K562 (cell line): Measurements from ENCODE around the gene TPK1. TPM values are rescaled to one million over a fixed set of nuclear protein-coding genes. Genes with fewer than 3 reads are reported as not detected.

Experiments
- ATAC-seq: fragments of 200-7000 bp; cut with Tn5 transposase; 3 replicates; pipeline ENCODE4 v1.9.1; 2020; ENCODE audit warnings: moderate library complexity
- BruUV-seq: library from RNA; stranded (reverse); fragments of 400-500 nt; replicated peaks from 2 replicates; lab custom pipeline; 2021; lab: Mats Ljungman, UMichigan
- CTCF ChIA-PET: fragments of 300-600 bp; formaldehyde crosslinking; extraction: SDS; loops from one replicate; lab custom pipeline; 2021; ENCODE audit warnings: low intra/inter-chr PET ratio; lab: Yijun Ruan, JAX
- POLR2A ChIA-PET: fragments of 300-600, 350-650 bp; sonication (Branson Sonifier 250); formaldehyde crosslinking; extraction: SDS; loops from one replicate; lab custom pipeline; 2021; ENCODE audit warnings: antibody characterized with exemption, inconsistent platforms; lab: Yijun Ruan, JAX
- DNase-seq, 4 experiments: peaks; one replicate each; pipeline versions ENCODE4 v3.0.0 to v3.0.0-alpha.2; 2011 to 2018; ENCODE audit warnings: low spot score in 3 of 4, mixed read lengths in 3 of 4; ENCODE audit errors: extremely low read depth in 1 of 4
- FAIRE-seq: peaks from 2 replicates; lab custom pipeline; 2011; peaks lifted over from hg19 to GRCh38; lab: Jason Lieb, UNC
- H2AFZ ChIP-seq: 2 replicates; pipeline ENCODE4 v1.6.0; 2011; ENCODE audit warnings: low read depth, low read length, control low read depth, inconsistent platforms
- H3K27ac ChIP-seq: fragments of 200-600 bp; 3 replicates; pipeline ENCODE4 v1.8.0; 2011; ENCODE audit warnings: low read depth, mild to moderate bottlenecking, control low read depth, inconsistent platforms, low read length, moderate library complexity, mixed read lengths; ENCODE audit errors: extremely low read depth
- H3K27me3 ChIP-seq, 2 experiments: fragments of 300-600 bp in 1 of 2; 2 replicates in 1 of 2; 3 replicates in 1 of 2; pipeline versions ENCODE4 v1.6.0 to v1.8.0; 2011; ENCODE audit warnings: inconsistent platforms in 2 of 2, low read length in 2 of 2, mild to moderate bottlenecking in 1 of 2, mixed read lengths in 1 of 2, moderate library complexity in 1 of 2; ENCODE audit not compliant: control insufficient read depth in 2 of 2, insufficient read depth in 2 of 2
- H3K36me3 ChIP-seq: fragments of 300-600 bp; 3 replicates; pipeline ENCODE4 v1.8.0; 2011; ENCODE audit warnings: mild to moderate bottlenecking, low read length, inconsistent platforms; ENCODE audit not compliant: control insufficient read depth, insufficient read depth
- H3K4me1 ChIP-seq, 2 experiments: fragments of 200-600 bp in 1 of 2; replicated peaks in 1 of 2; 2 replicates in 1 of 2; 3 replicates in 1 of 2; pipeline versions ENCODE4 v1.5.1 to v1.8.0; 2011; ENCODE audit warnings: inconsistent platforms in 2 of 2, low read length in 2 of 2, mild to moderate bottlenecking in 1 of 2, mixed read lengths in 1 of 2, moderate library complexity in 1 of 2; ENCODE audit not compliant: control insufficient read depth in 2 of 2, insufficient read depth in 2 of 2
- H3K4me2 ChIP-seq: 2 replicates; pipeline ENCODE4 v1.6.1; 2011; ENCODE audit warnings: low read length, control low read depth, inconsistent platforms, mixed read lengths; ENCODE audit not compliant: insufficient read depth
- H3K4me3 ChIP-seq: fragments of 200-600 bp; sonication (generic), shearing (Covaris generic); 2 replicates; pipeline ENCODE4 v1.5.1; 2016; ENCODE audit warnings: control low read depth, inconsistent platforms
- H3K79me2 ChIP-seq: fragments of 200-600 bp; 3 replicates; pipeline ENCODE4 v1.8.0; 2011; ENCODE audit warnings: low read length, inconsistent platforms; ENCODE audit not compliant: control insufficient read depth, insufficient read depth
- H3K9ac ChIP-seq, 2 experiments: 2 replicates each; pipeline versions ENCODE4 v1.6.0 to v1.6.1; 2011; ENCODE audit warnings: low read depth in 2 of 2, low read length in 2 of 2, control low read depth in 1 of 2, inconsistent platforms in 1 of 2, mild to moderate bottlenecking in 1 of 2, mixed read lengths in 1 of 2; ENCODE audit not compliant: insufficient read depth in 1 of 2
- H3K9me1 ChIP-seq: one replicate; pipeline ENCODE4 v1.6.0; 2011; ENCODE audit warnings: inconsistent platforms, mild to moderate bottlenecking, low read length, moderate library complexity; ENCODE audit not compliant: control insufficient read depth, insufficient read depth
- H3K9me3 ChIP-seq: replicated peaks from 2 replicates; pipeline ENCODE4 v1.5.1; 2011; ENCODE audit warnings: low read depth, low read length, inconsistent platforms; ENCODE audit not compliant: control insufficient read depth, insufficient read depth
- H4K20me1 ChIP-seq: replicated peaks from 2 replicates; pipeline ENCODE4 v1.6.1; 2011; ENCODE audit warnings: low read length, inconsistent platforms, mixed read lengths; ENCODE audit not compliant: control insufficient read depth, insufficient read depth
- HINFP ChIP-seq: fragments of 450-650 bp; conservative IDR thresholded peaks from 2 replicates; pipeline ENCODE4 v1.6.1; 2016; ENCODE audit warnings: missing genetic modification characterization, low read depth, mild to moderate bottlenecking, control low read depth, missing compliant biosample characterization
- NR2C2 ChIP-seq, 2 experiments: fragments of 200-800 bp in 1 of 2; sonication (Bioruptor generic) in 1 of 2; sonication (generic) in 1 of 2; formaldehyde crosslinking in 1 of 2; IDR thresholded peaks; 2 replicates each; pipeline versions ENCODE4 v1.6.1 to v1.8.0; 2016 to 2022; ENCODE audit warnings: mild to moderate bottlenecking in 1 of 2, missing compliant biosample characterization in 1 of 2, missing genetic modification characterization in 1 of 2, missing genetic modification reagents in 1 of 2
- OTX1 ChIP-seq: fragments of 450-650 bp; formaldehyde crosslinking; IDR thresholded peaks from 2 replicates; pipeline ENCODE4 v1.4.0; 2022; ENCODE audit warnings: mild to moderate bottlenecking
- PHB2 ChIP-seq: fragments of 450-650 bp; IDR thresholded peaks from 2 replicates; pipeline ENCODE4 v1.6.1; 2017; ENCODE audit warnings: low read depth
- PPARD ChIP-seq: fragments of 250-450 bp; sonication (Bioruptor Pico); IDR thresholded peaks from 2 replicates; pipeline ENCODE4 v1.8.0; 2022; ENCODE audit warnings: inconsistent platforms, mild to moderate bottlenecking, moderate library complexity
- SAP30 ChIP-seq: fragments of 200-600 bp; sonication (generic); IDR thresholded peaks from 2 replicates; pipeline ENCODE4 v1.6.1; 2012; ENCODE audit warnings: borderline replicate concordance, low read depth, mild to moderate bottlenecking, moderate library complexity, low read length, control low read depth, inconsistent platforms; ENCODE audit not compliant: insufficient read depth, poor library complexity, severe bottlenecking
- SRSF7 ChIP-seq: fragments of 200-400 bp; formaldehyde crosslinking; optimal IDR thresholded peaks from 2 replicates; pipeline ENCODE3; 2017; ENCODE audit warnings: mild to moderate bottlenecking, low read depth, low read length
- ZNF253 ChIP-seq: fragments of 250-450 bp; sonication (Bioruptor Pico); conservative IDR thresholded peaks from 2 replicates; pipeline ENCODE4 v1.6.1; 2021; ENCODE audit warnings: mild to moderate bottlenecking
- in situ Hi-C: fragments of 300-500 bp; cut with MboI; formaldehyde crosslinking; loops from 4 replicates; pipeline ENCODE4 v1.15.0; 2018; ENCODE audit warnings: inconsistent platforms, mixed read lengths
- intact Hi-C: fragments of 100-400 bp; cut with micrococcal nuclease; formaldehyde crosslinking; loops from 2 replicates; pipeline ENCODE4 v1.14.2; 2022
- polyA plus RNA-seq, 8 experiments: library from polyadenylated mRNA; depleted of rRNA in 4 of 8; stranded (reverse) in 5 of 8; unstranded in 3 of 8; fragments of >200 nt; fragmentation: Nextera tagmentation in 2 of 8; fragmentation: Illumina TruSeq in 1 of 8; extraction: Ambion mirVana in 2 of 8; extraction: Trizol in 1 of 8; gene quantifications; 2 replicates each; pipeline versions ENCODE4 v1.2.1 to v1.2.3, GENCODE V29; 2011 to 2014; ENCODE audit warnings: inconsistent platforms in 1 of 8, missing spikeins in 1 of 8
- total RNA-seq, 7 experiments: library from RNA; depleted of rRNA in 6 of 7; stranded (reverse); fragments of >200 nt in 6 of 7; fragmentation: Illumina TruSeq in 2 of 7; extraction: Trizol in 2 of 7; gene quantifications; 2 replicates each; pipeline versions ENCODE4 v1.2.1 to v1.2.3, GENCODE V29; 2011 to 2021; ENCODE audit warnings: low replicate concordance in 1 of 7
- TF ChIP-seq, protein P1 (sequence below): IDR thresholded peaks from 2 replicates; pipeline ENCODE4 v1.6.1; 2014; ENCODE audit warnings: antibody characterized with exemption
- TF ChIP-seq, protein P2 (sequence below), 3 experiments: IDR thresholded peaks in 2 of 3; conservative IDR thresholded peaks in 1 of 3; 2 replicates each; pipeline ENCODE4 v1.5.1; 2011 to 2012; ENCODE audit warnings: low read length in 3 of 3, mild to moderate bottlenecking in 3 of 3, control low read depth in 2 of 3, improper control_type of control experiment in 1 of 3, inconsistent platforms in 1 of 3, low read depth in 1 of 3, mixed read lengths in 1 of 3, moderate library complexity in 1 of 3; ENCODE audit not compliant: insufficient read depth in 2 of 3

Gene TPK1
- total and polyA plus RNA-seq, 9 of the 15 experiments (the other 6 are each of a cell fraction or from before 2014, with no cell fraction given): 5.1 to 16.2 (median 9.2) TPM

GRCh38 chr7:144470078-144470477, 365.8 kb downstream of the TPK1 start:
- Histone ChIP-seq H4K20me1 (no peaks in the 10 kb centered on the region), H3K27ac (no peak overlapping the region), H3K4me1 (no peaks in the 10 kb centered on the region), H3K4me3 (no peak overlapping the region), H3K79me2 (no peaks in the 10 kb centered on the region), H3K9ac (no peak overlapping the region), H3K36me3 (no peaks in the 10 kb centered on the region), H3K27me3 (no peaks in the 10 kb centered on the region), H3K4me2 (no peak overlapping the region), H3K9me1 (no peaks in the 10 kb centered on the region), H2AFZ (no peak overlapping the region), H3K9me3 (no peaks in the 10 kb centered on the region)
- CTCF ChIA-PET: no interaction called here
- ATAC-seq (no peak), FAIRE-seq (no peak), DNase-seq (no peak)
- BruUV-seq: no TSS peak
- intact Hi-C loops (no loop called here), in situ Hi-C loops (no loop called here)
- POLR2A ChIA-PET: no interaction called here
- TF ChIP-seq HINFP (tag) (no peak), OTX1 (CRISPR knock-in tag) (no peak), SRSF7 (no peak), NR2C2 (CRISPR knock-in tag; IDR thresholded peaks at IDR 0.05) (no peak), NR2C2 (tag; IDR thresholded peaks at IDR 0.05) (no peak), SAP30 (no peak), PHB2 (no peak), ZNF253 (no peak), PPARD (CRISPR knock-in tag) (no peak)
- TF ChIP-seq, protein P1, sequence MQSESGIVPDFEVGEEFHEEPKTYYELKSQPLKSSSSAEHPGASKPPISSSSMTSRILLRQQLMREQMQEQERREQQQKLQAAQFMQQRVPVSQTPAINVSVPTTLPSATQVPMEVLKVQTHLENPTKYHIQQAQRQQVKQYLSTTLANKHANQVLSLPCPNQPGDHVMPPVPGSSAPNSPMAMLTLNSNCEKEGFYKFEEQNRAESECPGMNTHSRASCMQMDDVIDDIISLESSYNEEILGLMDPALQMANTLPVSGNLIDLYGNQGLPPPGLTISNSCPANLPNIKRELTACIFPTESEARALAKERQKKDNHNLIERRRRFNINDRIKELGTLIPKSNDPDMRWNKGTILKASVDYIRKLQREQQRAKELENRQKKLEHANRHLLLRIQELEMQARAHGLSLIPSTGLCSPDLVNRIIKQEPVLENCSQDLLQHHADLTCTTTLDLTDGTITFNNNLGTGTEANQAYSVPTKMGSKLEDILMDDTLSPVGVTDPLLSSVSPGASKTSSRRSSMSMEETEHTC: no peak
- TF ChIP-seq, protein P2, sequence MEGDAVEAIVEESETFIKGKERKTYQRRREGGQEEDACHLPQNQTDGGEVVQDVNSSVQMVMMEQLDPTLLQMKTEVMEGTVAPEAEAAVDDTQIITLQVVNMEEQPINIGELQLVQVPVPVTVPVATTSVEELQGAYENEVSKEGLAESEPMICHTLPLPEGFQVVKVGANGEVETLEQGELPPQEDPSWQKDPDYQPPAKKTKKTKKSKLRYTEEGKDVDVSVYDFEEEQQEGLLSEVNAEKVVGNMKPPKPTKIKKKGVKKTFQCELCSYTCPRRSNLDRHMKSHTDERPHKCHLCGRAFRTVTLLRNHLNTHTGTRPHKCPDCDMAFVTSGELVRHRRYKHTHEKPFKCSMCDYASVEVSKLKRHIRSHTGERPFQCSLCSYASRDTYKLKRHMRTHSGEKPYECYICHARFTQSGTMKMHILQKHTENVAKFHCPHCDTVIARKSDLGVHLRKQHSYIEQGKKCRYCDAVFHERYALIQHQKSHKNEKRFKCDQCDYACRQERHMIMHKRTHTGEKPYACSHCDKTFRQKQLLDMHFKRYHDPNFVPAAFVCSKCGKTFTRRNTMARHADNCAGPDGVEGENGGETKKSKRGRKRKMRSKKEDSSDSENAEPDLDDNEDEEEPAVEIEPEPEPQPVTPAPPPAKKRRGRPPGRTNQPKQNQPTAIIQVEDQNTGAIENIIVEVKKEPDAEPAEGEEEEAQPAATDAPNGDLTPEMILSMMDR (IDR thresholded peaks at IDR 0.05 in 2 of 3, conservative IDR thresholded peaks at IDR 0.05 in 1 of 3; ENCODE audit: insufficient read depth in 2 of 3, low read depth in 1 of 3, low read length in 3 of 3): no peak
